A549 (cell line): Measurements from ENCODE around the gene MAD1L1. TPM values are rescaled to one million over a fixed set of nuclear protein-coding genes. Genes with fewer than 3 reads are reported as not detected.

Source experiments
- ATAC-seq, 2 experiments: fragments of 200-7000 bp in 1 of 2; fragments of >200 bp in 1 of 2; cut with Nextera tagmentation in 1 of 2; cut with Tn5 transposase in 1 of 2; 3 replicates each; pipeline versions ENCODE4 v1.8.0 to v1.9.1; 2018 to 2020; ENCODE audit warnings: mild to moderate bottlenecking in 1 of 2, moderate library complexity in 1 of 2
- CTCF ChIA-PET: fragments of 300-600 bp; sonication (Branson Sonifier 250); formaldehyde crosslinking; extraction: SDS; loops from one replicate; lab custom pipeline; 2021; ENCODE audit warnings: antibody characterized with exemption, inconsistent platforms; lab: Yijun Ruan, JAX
- POLR2A ChIA-PET: fragments of 350-600 bp; formaldehyde crosslinking; extraction: SDS; loops from one replicate; lab custom pipeline; 2021; ENCODE audit warnings: antibody characterized with exemption, inconsistent platforms; lab: Yijun Ruan, JAX
- DNase-seq, 2 experiments: peaks; one replicate each; pipeline versions ENCODE4 v3.0.0 to v3.0.0-alpha.2; 2011 to 2016; ENCODE audit warnings: low read depth in 1 of 2, low spot score in 1 of 2
- FAIRE-seq: peaks from 2 replicates; lab custom pipeline; 2011; peaks lifted over from hg19 to GRCh38; lab: Jason Lieb, UNC
- H3K27ac ChIP-seq, 2 experiments: fragments of >200 bp; sonication (Bioruptor Twin); formaldehyde crosslinking; 3 replicates each; pipeline ENCODE4 v1.5.1; 2016 to 2017
- H3K4me1 ChIP-seq: fragments of >200 bp; sonication (Bioruptor Twin); formaldehyde crosslinking; 3 replicates; pipeline ENCODE4 v1.6.1; 2016
- H3K4me2 ChIP-seq: fragments of >200 bp; sonication (Bioruptor Twin); formaldehyde crosslinking; 3 replicates; pipeline ENCODE4 v1.6.1; 2016
- H3K4me3 ChIP-seq: fragments of >200 bp; sonication (Bioruptor Twin); formaldehyde crosslinking; 3 replicates; pipeline ENCODE4 v1.5.1; 2016
- H3K9me3 ChIP-seq: fragments of >200 bp; sonication (Bioruptor Twin); formaldehyde crosslinking; 3 replicates; pipeline ENCODE4 v1.6.1; 2016
- BHLHE40 ChIP-seq: IDR thresholded peaks from 2 replicates; pipeline ENCODE4 v1.6.1; 2012; ENCODE audit warnings: low read depth, low read length, inconsistent platforms
- EHMT2 ChIP-seq: fragments of 200-600 bp; sonication (generic); IDR thresholded peaks from 2 replicates; pipeline ENCODE4 v1.6.1; 2016; ENCODE audit warnings: antibody characterized with exemption, low read depth, mild to moderate bottlenecking, moderate library complexity
- FOSB ChIP-seq: fragments of 250-450 bp; sonication (Bioruptor Pico); IDR thresholded peaks from 2 replicates; pipeline ENCODE4 v1.5.0; 2020; ENCODE audit warnings: mild to moderate bottlenecking, moderate library complexity
- FOSL2 ChIP-seq, 2 experiments: fragments of 450-650 bp in 1 of 2; fragments of >200 bp in 1 of 2; sonication (Bioruptor Twin) in 1 of 2; formaldehyde crosslinking; IDR thresholded peaks; 2 replicates each; pipeline versions ENCODE4 v1.5.0 to v1.6.1; 2016 to 2020; ENCODE audit warnings: mild to moderate bottlenecking in 1 of 2, moderate library complexity in 1 of 2
- FOXS1 ChIP-seq: fragments of 250-450 bp; sonication (Bioruptor Pico); IDR thresholded peaks from 2 replicates; pipeline ENCODE4 v1.5.0; 2020; ENCODE audit warnings: mild to moderate bottlenecking, moderate library complexity
- GATA3 ChIP-seq: IDR thresholded peaks from 2 replicates; pipeline ENCODE4 v1.6.1; 2012; ENCODE audit warnings: borderline replicate concordance
- HDAC2 ChIP-seq: fragments of 200-600 bp; sonication (generic); IDR thresholded peaks from 2 replicates; pipeline ENCODE4 v1.6.1; 2016
- HEYL ChIP-seq: fragments of 250-450 bp; sonication (Bioruptor Pico); IDR thresholded peaks from 2 replicates; pipeline ENCODE4 v1.8.0; 2021; ENCODE audit warnings: mild to moderate bottlenecking, moderate library complexity
- HOXA7 ChIP-seq: fragments of 250-450 bp; sonication (Bioruptor Pico); IDR thresholded peaks from 2 replicates; pipeline ENCODE4 v1.5.0; 2020; ENCODE audit warnings: mild to moderate bottlenecking, moderate library complexity
- MAZ ChIP-seq: fragments of 150-350 bp; IDR thresholded peaks from 2 replicates; pipeline ENCODE4 v1.6.1; 2014; ENCODE audit warnings: antibody characterized with exemption, low read depth, low read length, borderline replicate concordance
- MYC ChIP-seq: IDR thresholded peaks from 2 replicates; pipeline ENCODE4 v1.6.1; 2012; ENCODE audit warnings: mild to moderate bottlenecking, inconsistent platforms, low read length, improper control_type of control experiment, borderline replicate concordance
- NR3C1 ChIP-seq: fragments of >200 bp; sonication (Bioruptor Twin); formaldehyde crosslinking; IDR thresholded peaks from 3 replicates; pipeline ENCODE4 v1.6.1; 2017
- POLR2AphosphoS2 ChIP-seq: conservative IDR thresholded peaks from 2 replicates; pipeline ENCODE4 v1.6.1; 2012; ENCODE audit warnings: low read length, improper control_type of control experiment, inconsistent platforms
- RARB ChIP-seq: fragments of 250-450 bp; sonication (Bioruptor Pico); IDR thresholded peaks from 2 replicates; pipeline ENCODE4 v1.8.0; 2021; ENCODE audit warnings: mild to moderate bottlenecking, moderate library complexity
- RFX5 ChIP-seq: fragments of 450-650 bp; IDR thresholded peaks from 2 replicates; pipeline ENCODE4 v1.7.1; 2014; ENCODE audit warnings: antibody characterized with exemption, mild to moderate bottlenecking, moderate library complexity
- RNF2 ChIP-seq: fragments of 200-600 bp; sonication (generic); IDR thresholded peaks from 2 replicates; pipeline ENCODE4 v1.6.1; 2016; ENCODE audit warnings: low read depth, mild to moderate bottlenecking, antibody characterized with exemption, moderate library complexity, borderline replicate concordance
- SMC3 ChIP-seq: fragments of >200 bp; sonication (Bioruptor Twin); formaldehyde crosslinking; IDR thresholded peaks from 3 replicates; pipeline ENCODE4 v1.6.1; 2018; ENCODE audit warnings: inconsistent platforms
- SREBF2 ChIP-seq: fragments of 450-650 bp; IDR thresholded peaks from 2 replicates; pipeline ENCODE4 v1.6.1; 2014; ENCODE audit warnings: mild to moderate bottlenecking, moderate library complexity
- TFCP2L1 ChIP-seq: fragments of 250-450 bp; sonication (Bioruptor Pico); IDR thresholded peaks from 2 replicates; pipeline ENCODE4 v1.5.0; 2021; ENCODE audit warnings: mild to moderate bottlenecking
- ZC3H11A ChIP-seq: fragments of 450-650 bp; IDR thresholded peaks from 2 replicates; pipeline ENCODE4 v1.6.1; 2014; ENCODE audit warnings: antibody characterized with exemption, mild to moderate bottlenecking
- ZSCAN20 ChIP-seq: fragments of 250-450 bp; sonication (Bioruptor Pico); IDR thresholded peaks from 2 replicates; pipeline ENCODE4 v1.8.0; 2022; ENCODE audit warnings: mild to moderate bottlenecking, moderate library complexity
- WGBS: methylation state at CpG from one replicate; pipeline ENCODE4 v1.1.6; 2017; ENCODE audit errors: missing lambda C conversion rate; 5-methylcytosine and 5-hydroxymethylcytosine counted together
- polyA plus RNA-seq, 4 experiments: library from polyadenylated mRNA; depleted of rRNA in 3 of 4; stranded (reverse); fragments of >200 nt; fragmentation: RNase III in 1 of 4; extraction: RNeasy Plus Mini Kit Qiagen cat#74134 plus additional on column Dnase treatment in 1 of 4; gene quantifications; 2 replicates in 3 of 4; 3 replicates in 1 of 4; pipeline ENCODE4 v1.2.3, GENCODE V29; 2011 to 2017
- TF ChIP-seq, protein P1 (sequence below): fragments of 150-350 bp; IDR thresholded peaks from 2 replicates; pipeline ENCODE4 v1.6.1; 2014; ENCODE audit warnings: low read depth, mild to moderate bottlenecking, low read length
- TF ChIP-seq, protein P2 (sequence below): fragments of >200 bp; sonication (Bioruptor Twin); formaldehyde crosslinking; IDR thresholded peaks from 2 replicates; pipeline ENCODE4 v1.6.1; 2016
- TF ChIP-seq, protein P3 (sequence below): fragments of 250-450 bp; sonication (Bioruptor Pico); IDR thresholded peaks from 2 replicates; pipeline ENCODE4 v1.5.0; 2021; ENCODE audit warnings: mild to moderate bottlenecking, moderate library complexity, borderline replicate concordance
- TF ChIP-seq, protein P4 (sequence below): IDR thresholded peaks from 2 replicates; pipeline ENCODE4 v1.6.1; 2012; ENCODE audit warnings: low read depth, borderline replicate concordance

MAD1L1 gene
- polyA plus RNA-seq, 2 of the 4 experiments (the other 2 are of a cell fraction), result 13.6 to 16.6 TPM

DNA sequence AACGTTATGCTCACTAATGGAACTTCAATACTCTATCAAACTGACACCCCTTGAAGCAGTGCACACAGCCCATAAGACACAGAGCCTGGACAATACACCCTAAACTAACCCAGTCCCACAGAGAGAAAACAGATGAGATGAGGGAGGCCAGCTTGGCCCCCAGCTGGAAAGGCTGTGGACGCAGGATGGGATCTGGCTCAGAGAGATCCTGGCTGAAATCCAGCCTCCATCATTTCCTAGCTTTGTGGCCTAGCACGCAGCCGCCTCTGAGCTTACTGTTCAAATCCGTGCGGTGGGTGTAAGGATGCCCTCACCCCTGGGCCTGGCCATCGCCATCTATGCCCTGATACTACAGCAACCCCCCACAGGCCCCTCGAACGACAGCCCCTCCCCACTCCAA lies 48.8 kb upstream of the MAD1L1 start:
- ATAC-seq, result no peak
- TF ChIP-seq SMC3, result no peak
- no peak for TF ChIP-seq MAZ
- no peak for TF ChIP-seq POLR2AphosphoS2
- TF ChIP-seq ZC3H11A, result no peak
- TF ChIP-seq SREBF2, result no peak
- TF ChIP-seq ZSCAN20 (CRISPR knock-in tag), result no peak
- TF ChIP-seq RFX5, result no peak
- no peak for TF ChIP-seq RARB (CRISPR knock-in tag)
- TF ChIP-seq RNF2, result no peak
- TF ChIP-seq FOXS1 (CRISPR knock-in tag), result no peak
- no peak for TF ChIP-seq TFCP2L1 (CRISPR knock-in tag)
- TF ChIP-seq, protein P1, sequence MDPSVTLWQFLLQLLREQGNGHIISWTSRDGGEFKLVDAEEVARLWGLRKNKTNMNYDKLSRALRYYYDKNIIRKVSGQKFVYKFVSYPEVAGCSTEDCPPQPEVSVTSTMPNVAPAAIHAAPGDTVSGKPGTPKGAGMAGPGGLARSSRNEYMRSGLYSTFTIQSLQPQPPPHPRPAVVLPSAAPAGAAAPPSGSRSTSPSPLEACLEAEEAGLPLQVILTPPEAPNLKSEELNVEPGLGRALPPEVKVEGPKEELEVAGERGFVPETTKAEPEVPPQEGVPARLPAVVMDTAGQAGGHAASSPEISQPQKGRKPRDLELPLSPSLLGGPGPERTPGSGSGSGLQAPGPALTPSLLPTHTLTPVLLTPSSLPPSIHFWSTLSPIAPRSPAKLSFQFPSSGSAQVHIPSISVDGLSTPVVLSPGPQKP, result no peak
- TF ChIP-seq, all 56 proteins: peak for 0
- ChIA-PET CTCF (no interaction called here), POLR2A (no interaction called here)
- Histone ChIP-seq H3K9me3 (no peaks in the 10 kb centered on the region), H3K27ac (no peak overlapping the region), H3K4me3 (no peak overlapping the region), H3K4me1 (no peaks in the 10 kb centered on the region), H3K4me2 (no peak overlapping the region)
- FAIRE-seq, result no peak
- 92% methylated on average over 9 of the region's 9 CpGs for WGBS
- DNase-seq, result no peak

DNA sequence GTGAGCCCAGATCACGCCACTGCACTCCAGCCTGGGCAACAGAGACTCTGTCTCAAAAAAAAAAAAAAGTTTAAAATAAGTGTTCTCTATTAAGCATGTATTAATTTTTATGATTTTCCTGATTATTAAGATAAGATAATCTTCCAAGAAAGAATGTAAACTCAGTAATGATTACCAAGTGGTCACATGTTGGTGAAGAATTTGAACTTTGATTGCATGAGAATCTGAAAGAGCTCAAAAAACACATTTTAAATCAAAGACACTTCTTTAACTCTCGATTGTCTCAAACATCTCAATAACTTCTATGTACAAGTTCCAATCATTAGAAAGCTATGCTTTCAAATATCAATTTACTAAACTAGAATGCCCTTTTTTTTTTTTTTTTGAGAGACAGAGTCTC lies 47.7 kb upstream of the MAD1L1 start:
- WGBS, result 94% methylated on average over 2 of the region's 2 CpGs
- H3K4me1 ChIP-seq, result no peaks in the 10 kb centered on the region
- no peak overlapping the region for H3K27ac ChIP-seq
- no peak for TF ChIP-seq HEYL (CRISPR knock-in tag)
- no peak for TF ChIP-seq FOXS1 (CRISPR knock-in tag)
- no peak for TF ChIP-seq MYC
- TF ChIP-seq, protein P2, sequence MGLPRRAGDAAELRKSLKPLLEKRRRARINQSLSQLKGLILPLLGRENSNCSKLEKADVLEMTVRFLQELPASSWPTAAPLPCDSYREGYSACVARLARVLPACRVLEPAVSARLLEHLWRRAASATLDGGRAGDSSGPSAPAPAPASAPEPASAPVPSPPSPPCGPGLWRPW, result no peak
- no peak for TF ChIP-seq GATA3
- TF ChIP-seq FOSL2 (IDR thresholded peaks at IDR 0.05), result no peak
- TF ChIP-seq FOSL2 (CRISPR knock-in tag; IDR thresholded peaks at IDR 0.05), result no peak
- no peak for TF ChIP-seq RNF2
- no peak for TF ChIP-seq HOXA7 (CRISPR knock-in tag)
- TF ChIP-seq, protein P3, sequence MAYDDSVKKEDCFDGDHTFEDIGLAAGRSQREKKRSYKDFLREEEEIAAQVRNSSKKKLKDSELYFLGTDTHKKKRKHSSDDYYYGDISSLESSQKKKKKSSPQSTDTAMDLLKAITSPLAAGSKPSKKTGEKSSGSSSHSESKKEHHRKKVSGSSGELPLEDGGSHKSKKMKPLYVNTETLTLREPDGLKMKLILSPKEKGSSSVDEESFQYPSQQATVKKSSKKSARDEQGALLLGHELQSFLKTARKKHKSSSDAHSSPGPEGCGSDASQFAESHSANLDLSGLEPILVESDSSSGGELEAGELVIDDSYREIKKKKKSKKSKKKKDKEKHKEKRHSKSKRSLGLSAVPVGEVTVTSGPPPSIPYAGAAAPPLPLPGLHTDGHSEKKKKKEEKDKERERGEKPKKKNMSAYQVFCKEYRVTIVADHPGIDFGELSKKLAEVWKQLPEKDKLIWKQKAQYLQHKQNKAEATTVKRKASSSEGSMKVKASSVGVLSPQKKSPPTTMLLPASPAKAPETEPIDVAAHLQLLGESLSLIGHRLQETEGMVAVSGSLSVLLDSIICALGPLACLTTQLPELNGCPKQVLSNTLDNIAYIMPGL (CRISPR knock-in tag), result no peak
- TF ChIP-seq, protein P1, result no peak
- TF ChIP-seq BHLHE40, result no peak
- TF ChIP-seq FOSB, result no peak
- no peak for TF ChIP-seq NR3C1
- no peak for TF ChIP-seq HDAC2
- TF ChIP-seq RFX5, result no peak
- TF ChIP-seq, protein P4, sequence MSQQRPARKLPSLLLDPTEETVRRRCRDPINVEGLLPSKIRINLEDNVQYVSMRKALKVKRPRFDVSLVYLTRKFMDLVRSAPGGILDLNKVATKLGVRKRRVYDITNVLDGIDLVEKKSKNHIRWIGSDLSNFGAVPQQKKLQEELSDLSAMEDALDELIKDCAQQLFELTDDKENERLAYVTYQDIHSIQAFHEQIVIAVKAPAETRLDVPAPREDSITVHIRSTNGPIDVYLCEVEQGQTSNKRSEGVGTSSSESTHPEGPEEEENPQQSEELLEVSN, result no peak
- no peak for TF ChIP-seq EHMT2
- H3K4me3 ChIP-seq, result no peak overlapping the region
- H3K9me3 ChIP-seq, result no peaks in the 10 kb centered on the region
- no peak overlapping the region for H3K4me2 ChIP-seq
- FAIRE-seq (no peak), ATAC-seq (no peak), DNase-seq (no peak)
- CTCF ChIA-PET, result interaction anchor here (1.0 kb wide), 1 partner anchor 12 kb away, joined by 3 read pairs; no protein-coding TSS in a partner anchor
- POLR2A ChIA-PET, result no interaction called here
